GM19324 (cell line): Measurements from ENCODE around the gene OR1L1.

Experiments
- ATAC-seq: cut with Tn5 transposase; IDR thresholded peaks from one replicate; pipeline ENCODE4 v1.9.1; 2021; ENCODE audit warnings: mild to moderate bottlenecking, moderate library complexity; ENCODE audit not compliant: unreplicated experiment, low FRiP score

The OR1L1 gene

DNA sequence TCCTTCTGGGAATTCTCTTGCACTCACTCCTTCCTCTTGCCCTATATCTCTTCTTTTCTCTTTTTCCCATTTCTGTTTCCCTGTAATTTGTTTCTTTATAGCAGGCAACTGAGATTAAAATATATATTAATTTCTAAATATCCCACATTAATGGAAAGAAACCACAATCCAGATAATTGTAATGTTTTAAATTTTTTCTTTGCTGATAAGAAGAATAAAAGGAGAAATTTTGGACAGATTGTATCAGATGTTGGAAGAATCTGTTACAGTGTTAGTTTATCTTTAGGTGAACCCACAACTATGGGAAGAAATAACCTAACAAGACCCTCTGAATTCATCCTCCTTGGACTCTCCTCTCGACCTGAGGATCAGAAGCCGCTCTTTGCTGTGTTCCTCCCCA, at the start of gene OR1L1:
Gene OR1L1 (plus strand): TSS at position 301 of the 400 bp plus-strand sequence. CDS start 0 bp downstream, at position 301.
- no peak for ATAC-seq

GRCh38 chr9:122614362-122614761, 47.2 kb upstream of the OR1L1 start, which contains the start of gene OR1Q1:
TSS of gene OR1Q1 (plus strand) at chr9:122614738. CDS start at chr9:122614738, 0 bp downstream.
- ATAC-seq: no peak

GRCh38 chr9:122619996-122620395, 41.5 kb upstream of the OR1L1 start:
- no peak for ATAC-seq

GRCh38 chr9:122642226-122642625, 19.3 kb upstream of the OR1L1 start:
- no peak for ATAC-seq

- ATAC-seq: no peak
Measured at GRCh38 chr9:122656378-122656777, 5.1 kb upstream of the OR1L1 start.

- no peak for ATAC-seq
Measured at GRCh38 chr9:122657527-122657926, 4.0 kb upstream of the OR1L1 start, which contains the start of gene OR1B1. TSS of gene OR1B1 (minus strand) at chr9:122657627.

DNA sequence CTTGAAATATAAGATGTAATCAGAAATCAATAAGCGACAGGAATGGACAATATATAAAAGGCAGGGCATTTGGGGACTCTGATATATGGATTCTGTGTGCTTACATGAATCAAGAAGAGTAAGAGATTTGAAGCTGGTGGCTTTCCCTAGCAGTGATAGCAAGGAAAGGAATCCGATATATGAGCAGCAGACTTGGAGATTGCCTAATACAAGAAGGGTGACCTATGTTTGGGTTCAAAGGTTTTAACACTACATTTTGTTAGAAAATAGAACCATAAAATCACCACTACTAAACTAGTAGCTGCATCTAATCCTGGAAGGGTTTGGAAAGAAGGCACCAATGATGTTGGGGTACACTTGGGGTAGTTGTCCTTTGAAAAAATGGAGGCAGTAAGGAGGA, 11.0 kb downstream of the OR1L1 start:
- no peak for ATAC-seq

GRCh38 chr9:122684851-122685250, 23.3 kb downstream of the OR1L1 start:
- ATAC-seq: no peak

GRCh38 chr9:122695696-122696095, 34.2 kb downstream of the OR1L1 start:
- ATAC-seq: no peak
